GM03348 (cell line): Measurements from ENCODE around the gene SLC31A1.

Experiments
- DNase-seq: peaks from one replicate; pipeline ENCODE4 v3.0.0; 2012; ENCODE audit warnings: low spot score

SLC31A1 gene

DNA sequence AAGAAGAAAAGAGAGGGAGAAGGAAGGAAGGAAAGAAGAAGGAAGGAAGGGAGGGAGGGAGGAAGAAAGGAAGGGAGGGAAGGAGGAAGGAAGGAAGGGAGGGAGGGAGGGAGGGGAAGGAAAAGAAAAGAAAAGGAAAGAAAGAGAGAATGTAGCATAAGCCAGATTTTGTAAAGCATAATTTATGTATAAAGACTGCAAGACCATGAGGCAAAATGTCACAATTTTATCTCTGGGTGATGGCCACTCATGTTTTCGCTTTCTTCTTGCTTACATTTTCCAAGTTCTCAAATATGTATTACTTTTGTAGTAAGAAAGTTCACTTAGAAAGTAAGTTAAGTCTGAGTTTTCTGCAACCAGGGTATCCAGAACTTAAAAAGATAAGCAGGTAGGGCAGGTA, 85.2 kb downstream of the SLC31A1 start:
- no peak for DNase-seq

DNA sequence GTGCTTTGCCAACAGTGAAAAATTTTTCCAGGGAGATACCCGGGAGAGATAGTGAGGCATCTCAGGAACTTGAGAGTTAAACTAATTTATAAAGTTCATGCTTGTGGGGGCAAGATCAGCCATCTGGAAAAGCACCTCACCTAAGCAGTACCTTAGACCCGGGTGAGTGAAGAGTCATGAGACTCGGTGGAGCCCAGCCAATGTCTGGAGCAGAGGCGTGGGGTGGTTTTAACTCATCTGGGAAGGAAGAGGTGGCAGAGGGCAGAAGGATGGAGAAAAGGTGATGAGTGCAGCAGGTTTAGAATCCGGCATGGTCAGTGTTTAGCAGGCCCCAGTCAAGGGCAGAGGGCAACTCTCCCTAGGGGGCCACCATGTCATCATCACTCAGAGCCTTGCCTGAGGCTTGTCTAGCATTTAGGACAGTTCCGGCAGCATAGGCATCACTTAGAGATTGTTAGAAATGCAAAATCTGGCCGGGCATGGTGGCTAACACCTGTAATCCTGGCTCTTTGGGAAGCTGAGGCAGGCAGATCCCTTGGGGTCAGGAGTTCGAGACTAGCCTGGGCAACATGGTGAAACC, 86.1 kb downstream of the SLC31A1 start:
- no peak for DNase-seq

DNA sequence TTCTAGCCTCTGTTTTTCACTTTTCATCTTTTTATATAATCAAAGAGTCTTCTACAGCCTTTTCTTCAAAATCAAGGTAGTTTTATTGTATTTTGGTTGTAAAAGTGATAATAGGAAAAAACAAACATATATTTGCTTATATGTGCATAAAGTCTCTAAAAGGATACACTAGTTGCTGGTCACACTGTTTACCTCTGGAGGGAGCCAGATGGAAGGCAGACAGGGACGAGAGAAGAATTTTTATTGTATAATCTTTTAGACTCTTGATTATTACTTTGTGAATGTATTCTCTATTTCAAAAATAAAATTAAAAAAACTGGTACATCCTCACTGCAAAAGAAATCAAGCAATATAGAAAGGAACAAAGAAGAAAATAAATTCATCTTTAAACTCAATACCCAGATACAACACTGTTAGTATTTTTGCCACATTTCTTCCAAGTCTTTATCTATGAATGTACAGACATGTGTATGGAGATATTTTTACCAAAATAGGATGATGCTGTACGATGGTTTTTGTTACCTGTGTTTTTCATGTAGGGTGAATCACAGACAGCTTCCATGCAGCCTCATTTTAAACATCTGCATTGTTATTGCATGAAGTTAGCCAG, 88.0 kb downstream of the SLC31A1 start:
- DNase-seq, result peak; percentile 78

DNA sequence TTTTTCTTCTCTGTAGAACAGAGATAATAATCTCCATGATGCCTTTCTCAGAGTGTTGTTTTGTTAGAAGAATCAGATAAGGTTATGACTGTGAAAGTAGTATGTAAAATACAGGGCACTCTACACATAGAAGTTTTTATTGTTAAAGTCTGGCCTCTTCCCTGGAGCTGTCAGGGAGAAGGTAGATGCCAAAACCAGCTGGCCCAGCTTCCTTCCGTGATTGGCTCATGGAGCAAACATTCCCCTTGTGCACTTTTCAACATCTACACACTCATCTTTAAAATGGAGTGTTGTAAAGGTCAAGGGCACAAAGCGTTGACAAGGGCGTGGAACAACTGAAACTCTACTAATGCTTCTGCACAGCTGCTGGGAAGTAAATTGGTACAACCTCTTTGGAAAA, 89.2 kb downstream of the SLC31A1 start:
- peak; percentile 16 for DNase-seq

DNA sequence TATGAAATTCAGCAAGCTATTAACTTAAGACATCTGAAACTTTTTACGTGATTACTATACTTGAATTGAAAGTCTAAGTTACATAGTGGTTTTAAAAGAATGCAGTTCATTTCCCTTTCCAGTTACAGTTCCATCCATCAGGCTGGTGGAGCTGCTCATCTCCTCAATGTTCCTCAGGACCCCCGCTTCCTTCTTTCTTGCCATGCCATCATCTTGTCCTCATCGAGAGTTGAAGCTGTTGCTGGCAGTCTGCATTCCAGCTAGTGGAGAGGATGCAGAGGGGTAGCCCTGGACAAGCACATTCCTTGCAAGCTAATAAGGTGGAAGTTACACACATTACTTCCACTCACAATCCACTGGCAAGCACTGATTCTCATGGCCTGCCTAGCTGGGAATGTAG, 90.6 kb downstream of the SLC31A1 start:
- DNase-seq, result no peak

GRCh38 chr9:113313261-113313660, 91.9 kb downstream of the SLC31A1 start:
- no peak for DNase-seq
